Measurements from ENCODE around the gene CDC42BPB. TPM values are rescaled to one million over a fixed set of nuclear protein-coding genes. Genes with fewer than 3 reads are reported as not detected.

The CDC42BPB gene
- total RNA-seq, 1 experiment from 2014 or later: 103 TPM

- Histone ChIP-seq H3K14ac (ENCODE audit: insufficient read depth, low read length) (no peak overlapping the region), H2BK15ac (ENCODE audit: low read depth, low read length) (no peak overlapping the region), H3K9me3 (ENCODE audit: control insufficient read depth, low read depth, low read length) (no peaks in the 10 kb centered on the region), H3K56ac (ENCODE audit: insufficient read length, low read depth, low read length) (no peak overlapping the region), H4K8ac (replicated peaks; ENCODE audit: insufficient read length, low read depth, low read length) (no peak overlapping the region), H3T11ph (ENCODE audit: low read length) (no peak overlapping the region), H3K9ac (ENCODE audit: extremely low read depth, insufficient read length, low read length) (no peak overlapping the region), H3K27me3 (ENCODE audit: insufficient read depth, low read length) (no peaks in the 10 kb centered on the region), H3K23ac (ENCODE audit: insufficient read length, low read depth, low read length) (no peak overlapping the region), H4K5ac (ENCODE audit: insufficient read length, low read depth, low read length) (no peak overlapping the region), H2AK5ac (ENCODE audit: insufficient read length, low read length) (no peak overlapping the region), H3K4ac (ENCODE audit: low read depth, low read length) (no peak overlapping the region), H3K4me1 (ENCODE audit: insufficient read depth, low read length) (peaks cover 7% of the 10 kb centered on the region; the same call in 1 of the 2 replicates), H2AFZ (ENCODE audit: low read length) (no peak overlapping the region), H3K79me2 (ENCODE audit: insufficient read depth, low read length) (peaks cover 16% of the 10 kb centered on the region; the same call in 1 of the 2 replicates), H3K4me2 (ENCODE audit: insufficient read depth, insufficient read length, low read length) (no peak overlapping the region), H2BK120ac (ENCODE audit: low read depth, low read length, poor library complexity, severe bottlenecking) (no peak overlapping the region), H2BK5ac (ENCODE audit: insufficient read length, low read length) (no peak overlapping the region), H2BK20ac (ENCODE audit: low read depth, low read length, poor library complexity, severe bottlenecking) (no peak overlapping the region), H3K79me1 (ENCODE audit: insufficient read depth, low read depth, low read length, poor library complexity, severe bottlenecking) (peaks cover 14% of the 10 kb centered on the region), H3K18ac (ENCODE audit: insufficient read length, low read depth, low read length) (no peak overlapping the region), H2BK12ac (ENCODE audit: insufficient read length, low read depth, low read length) (no peak overlapping the region), H3K27ac (ENCODE audit: insufficient read length, low read depth, low read length) (no peak overlapping the region), H3K23me2 (ENCODE audit: insufficient read length, low read depth, low read length, poor library complexity, severe bottlenecking) (no peaks in the 10 kb centered on the region), H4K91ac (ENCODE audit: insufficient read length, low read depth, low read length) (no peak overlapping the region), H4K20me1 (ENCODE audit: control insufficient read depth, insufficient read depth, insufficient read length) (no peaks in the 10 kb centered on the region)
- Mint-ChIP-seq H3K4me1 (peaks cover 25 to 26% of the 10 kb centered on the region in 2 experiments), H3K27me3 (ENCODE audit: low read depth) (no peaks in the 10 kb centered on the region), H3K36me3 (ENCODE audit: insufficient read depth in 1 of 3, low read depth in 3 of 3) (peaks cover 3 to 16% (median 16%) of the 10 kb centered on the region in 3 experiments), H3K27ac (peak overlapping the region in 2 of 3 experiments; percentile 45 to 47; a peak in 3 of 7 replicates), H3K9me3 (no peaks in the 10 kb centered on the region), H3K4me3 (no peak overlapping the region)
- WGBS (ENCODE audit: extremely low coverage, insufficient read length, low lambda C conversion rate): no CpG with 5 or more reads among the region's 11 CpGs
- peak; percentile 34 for DNase-seq
- TF ChIP-seq CTCF (conservative IDR thresholded peaks at IDR 0.05): no peak
Observed at GRCh38 chr14:103014466-103015228, 42.7 kb downstream of the CDC42BPB start.

All from H9 (cell line).